OCI-LY3 (cell line): Measurements from ENCODE around the gene TMC5.

Source experiments
- EZH2phosphoT487 ChIP-seq: fragments of 200-600 bp; shearing (Covaris generic); IDR thresholded peaks from 2 replicates; pipeline ENCODE4 v1.6.1; 2018; ENCODE audit warnings: antibody characterized with exemption, mixed run types, low read depth
- TF ChIP-seq, protein P1 (sequence below): fragments of 200-600, 300-600 bp; sonication (generic); IDR thresholded peaks from 2 replicates; pipeline ENCODE4 v1.5.1; 2014; ENCODE audit warnings: antibody characterized with exemption, low read length, low read depth

DNA sequence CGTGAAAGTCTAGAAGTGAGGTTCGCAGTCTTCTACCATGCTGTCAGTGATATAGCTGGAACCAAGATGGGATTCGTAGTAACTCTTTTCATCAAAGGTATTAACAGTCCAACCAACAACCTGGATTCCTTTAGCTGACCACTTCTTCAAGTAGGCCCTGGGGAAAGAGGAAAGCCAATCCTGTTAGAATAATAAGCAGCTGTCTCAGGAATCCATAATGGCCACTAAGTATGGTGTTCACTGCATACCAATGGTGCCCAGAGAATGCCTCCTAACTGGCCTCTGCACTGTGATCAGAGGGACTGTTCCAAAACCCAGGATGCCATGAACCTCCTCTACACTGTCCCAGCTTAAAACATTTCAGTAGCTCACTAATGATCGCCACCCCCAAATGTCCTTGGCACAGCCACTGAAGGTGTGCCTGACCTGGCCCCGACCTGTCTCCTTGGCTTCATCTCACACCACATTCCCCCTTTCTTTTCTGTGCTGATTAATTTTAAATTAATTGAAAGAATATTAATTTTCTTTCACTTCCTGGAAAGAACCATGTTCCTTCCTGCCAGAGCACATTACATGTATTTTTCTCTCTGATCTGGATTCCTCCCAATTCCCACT is 85.9 kb downstream of the TMC5 start:
- TF ChIP-seq, protein P1, sequence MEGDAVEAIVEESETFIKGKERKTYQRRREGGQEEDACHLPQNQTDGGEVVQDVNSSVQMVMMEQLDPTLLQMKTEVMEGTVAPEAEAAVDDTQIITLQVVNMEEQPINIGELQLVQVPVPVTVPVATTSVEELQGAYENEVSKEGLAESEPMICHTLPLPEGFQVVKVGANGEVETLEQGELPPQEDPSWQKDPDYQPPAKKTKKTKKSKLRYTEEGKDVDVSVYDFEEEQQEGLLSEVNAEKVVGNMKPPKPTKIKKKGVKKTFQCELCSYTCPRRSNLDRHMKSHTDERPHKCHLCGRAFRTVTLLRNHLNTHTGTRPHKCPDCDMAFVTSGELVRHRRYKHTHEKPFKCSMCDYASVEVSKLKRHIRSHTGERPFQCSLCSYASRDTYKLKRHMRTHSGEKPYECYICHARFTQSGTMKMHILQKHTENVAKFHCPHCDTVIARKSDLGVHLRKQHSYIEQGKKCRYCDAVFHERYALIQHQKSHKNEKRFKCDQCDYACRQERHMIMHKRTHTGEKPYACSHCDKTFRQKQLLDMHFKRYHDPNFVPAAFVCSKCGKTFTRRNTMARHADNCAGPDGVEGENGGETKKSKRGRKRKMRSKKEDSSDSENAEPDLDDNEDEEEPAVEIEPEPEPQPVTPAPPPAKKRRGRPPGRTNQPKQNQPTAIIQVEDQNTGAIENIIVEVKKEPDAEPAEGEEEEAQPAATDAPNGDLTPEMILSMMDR, result no peak
- no peak for TF ChIP-seq EZH2phosphoT487
